Measurements from ENCODE around the gene PDGFA.

PDGFA gene

DNA sequence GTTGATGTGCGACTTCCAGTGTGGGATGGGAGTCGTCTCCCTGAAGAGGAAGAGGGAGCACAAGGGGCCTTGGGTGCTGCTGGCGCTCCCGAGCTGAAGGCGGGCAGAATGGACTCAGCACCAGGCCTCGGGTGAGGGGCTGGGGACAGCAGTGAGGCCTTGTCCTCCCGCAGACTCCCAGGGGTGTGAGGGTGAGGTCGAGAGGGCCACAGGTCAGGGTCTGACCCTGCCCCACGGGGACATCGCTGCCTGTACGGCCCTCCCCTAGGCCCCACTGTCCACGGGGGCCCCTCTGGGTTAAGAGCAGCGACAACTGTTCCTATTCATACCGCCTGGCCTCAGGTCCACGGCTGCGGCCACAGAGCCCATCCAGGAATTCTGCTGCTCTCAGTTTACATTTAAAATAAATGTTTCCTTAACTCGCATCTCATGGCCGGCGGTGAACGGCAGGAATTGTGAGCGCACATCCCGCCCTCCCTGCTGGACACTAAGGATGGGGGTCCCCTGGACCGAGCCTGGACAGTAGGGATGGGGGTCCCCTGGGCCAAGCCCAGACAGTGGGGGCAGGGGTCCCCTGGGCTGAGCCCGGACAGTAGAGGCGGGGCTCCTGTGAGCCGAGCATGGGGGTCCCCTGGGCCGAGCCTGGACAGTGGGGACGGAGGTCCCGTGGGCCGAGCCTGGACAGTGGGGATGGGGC lies 61.7 kb downstream of the PDGFA start:
- DNase-seq, result no peak

DNA sequence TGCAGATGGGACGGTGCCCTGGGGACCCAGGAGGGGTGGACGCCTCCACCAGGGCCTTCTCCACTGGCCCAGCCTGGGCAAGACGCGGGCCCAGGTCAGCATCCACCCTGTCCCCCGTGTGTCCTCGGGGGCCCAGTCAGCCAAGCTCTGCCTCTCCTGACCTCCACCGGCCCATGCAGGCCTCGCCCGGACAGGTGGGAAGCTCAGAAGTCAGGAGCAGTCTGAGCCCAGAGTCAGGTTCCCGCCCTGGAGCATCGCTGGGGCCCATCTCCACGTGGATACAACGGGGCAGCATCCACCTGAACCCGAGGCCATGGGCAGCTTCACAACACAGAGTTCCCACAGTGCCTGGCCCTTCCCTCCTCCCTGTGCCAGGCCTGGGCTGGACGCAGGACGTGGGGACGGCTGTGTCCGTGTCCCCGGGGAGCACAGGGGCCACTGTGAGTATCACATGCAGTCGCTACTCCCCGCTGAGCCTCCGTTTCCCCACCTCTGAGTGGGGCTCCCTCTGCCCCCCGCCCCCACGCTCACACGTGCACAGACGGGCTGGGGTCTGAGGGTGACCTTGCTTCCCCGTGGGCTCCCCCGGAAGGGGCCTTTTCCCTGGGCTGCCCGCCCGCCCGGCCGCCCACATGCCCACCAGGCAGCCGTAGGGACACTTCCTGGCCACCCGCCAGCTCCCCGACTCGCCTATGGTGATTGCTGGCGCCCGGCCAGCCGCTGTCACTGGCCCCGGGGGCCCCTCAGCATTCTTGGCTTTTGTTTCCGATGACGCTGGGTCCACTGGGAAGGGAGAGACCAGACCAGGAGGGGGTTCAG lies 64.3 kb downstream of the PDGFA start:
- DNase-seq, result no peak

DNA sequence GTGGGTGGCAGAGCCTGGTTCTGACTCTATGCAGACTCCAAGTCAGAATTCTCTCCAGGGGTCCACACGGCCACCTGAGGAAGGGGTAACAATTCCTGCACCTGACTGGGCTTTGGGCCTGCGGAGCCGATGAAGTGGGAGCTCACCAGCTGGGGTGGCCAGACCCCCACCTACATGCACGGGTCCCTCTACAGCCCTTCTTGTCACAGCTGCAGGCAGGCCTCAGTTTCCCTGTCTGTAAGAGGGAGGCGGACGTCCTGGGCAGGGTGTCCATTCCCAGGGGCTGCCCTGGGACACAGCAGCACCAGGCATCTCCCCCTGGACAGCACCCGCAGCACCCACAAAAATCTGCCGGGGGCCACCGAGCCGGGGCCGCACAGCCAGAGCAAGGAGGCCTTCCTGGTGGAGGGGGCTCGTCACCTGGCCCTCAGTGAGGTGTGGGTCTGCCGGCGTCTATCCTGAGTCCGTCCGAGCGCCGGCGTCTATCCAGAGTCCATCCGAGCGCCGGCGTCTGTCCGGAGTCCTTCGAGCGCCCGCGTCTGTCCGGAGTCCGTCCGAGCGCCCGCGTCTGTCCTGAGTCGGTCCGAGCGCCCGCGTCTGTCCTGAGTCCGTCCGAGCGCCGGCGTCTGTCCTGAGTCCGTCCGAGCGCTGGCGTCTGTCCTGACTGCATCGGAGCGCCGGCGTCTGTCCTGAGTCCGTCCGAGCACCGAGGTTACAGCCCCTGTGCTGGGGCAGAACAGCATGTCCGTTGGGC lies 65.1 kb downstream of the PDGFA start:
- no peak for DNase-seq

DNA sequence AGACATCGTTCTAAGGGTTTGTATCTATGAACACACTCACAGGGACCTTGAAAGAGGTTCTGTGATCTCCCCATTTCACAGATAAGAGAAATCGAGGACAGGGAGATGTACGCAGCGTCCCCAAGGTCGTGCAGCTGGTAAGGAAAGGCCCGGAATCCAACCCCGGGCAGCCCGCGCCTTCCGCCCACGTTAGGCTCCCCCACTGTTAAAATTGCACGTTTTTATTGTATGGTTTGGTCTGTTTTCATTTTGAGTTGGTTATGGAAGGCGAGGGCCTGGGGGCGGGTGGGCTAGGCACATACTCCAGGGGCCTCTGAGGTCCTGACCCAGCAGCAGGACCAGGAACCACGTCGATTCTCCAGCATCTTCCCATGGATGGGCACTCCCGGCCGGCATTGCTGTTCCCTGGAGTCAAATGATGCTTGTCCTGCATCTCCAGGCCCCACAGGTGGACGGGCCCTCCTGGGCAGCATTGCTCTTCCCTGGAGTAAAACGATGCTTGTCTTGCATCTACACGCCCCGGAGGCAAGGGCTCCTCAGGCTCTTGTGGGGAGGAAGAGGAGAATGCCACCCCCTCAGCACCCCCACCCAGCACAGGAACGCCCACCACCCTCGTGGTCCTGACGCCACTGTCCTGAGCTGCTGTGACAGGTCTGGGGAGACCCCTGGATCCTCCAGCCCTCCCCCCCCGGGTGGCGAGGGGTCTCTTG lies 65.9 kb downstream of the PDGFA start:
- DNase-seq, result no peak

DNA sequence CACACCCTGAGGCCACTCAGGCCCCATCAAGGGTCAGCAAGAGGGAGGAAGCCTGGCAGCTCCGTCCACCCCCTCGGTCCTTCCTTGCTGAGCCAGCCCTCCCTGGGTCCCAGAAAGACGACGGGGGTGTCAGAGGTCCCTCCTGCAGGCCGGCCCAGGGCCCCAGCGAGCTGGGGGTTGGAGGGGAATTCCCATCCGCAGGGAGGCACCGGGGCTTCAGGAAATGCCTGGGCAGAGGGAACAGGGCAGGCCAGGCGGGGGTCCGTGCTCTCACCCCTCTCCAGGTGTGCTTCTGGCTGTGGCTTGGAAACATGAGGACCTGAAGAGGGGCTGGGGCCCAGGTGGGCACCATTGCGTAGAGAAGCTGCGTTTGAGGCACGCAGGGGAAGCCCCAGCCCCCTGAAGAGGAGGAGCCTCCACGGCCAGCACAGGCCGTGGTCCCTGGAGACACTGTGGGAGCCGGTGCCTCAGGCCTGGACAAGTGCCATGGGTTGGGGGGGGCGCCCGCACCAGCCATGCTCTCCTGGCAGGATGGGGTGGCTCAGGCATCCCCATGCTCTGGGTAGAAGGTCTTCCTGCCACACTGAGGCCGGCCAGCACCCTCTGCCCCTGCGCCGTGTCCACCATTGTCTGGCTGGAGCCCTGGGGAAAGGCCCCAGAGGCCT lies 66.7 kb downstream of the PDGFA start:
- no peak for DNase-seq

DNA sequence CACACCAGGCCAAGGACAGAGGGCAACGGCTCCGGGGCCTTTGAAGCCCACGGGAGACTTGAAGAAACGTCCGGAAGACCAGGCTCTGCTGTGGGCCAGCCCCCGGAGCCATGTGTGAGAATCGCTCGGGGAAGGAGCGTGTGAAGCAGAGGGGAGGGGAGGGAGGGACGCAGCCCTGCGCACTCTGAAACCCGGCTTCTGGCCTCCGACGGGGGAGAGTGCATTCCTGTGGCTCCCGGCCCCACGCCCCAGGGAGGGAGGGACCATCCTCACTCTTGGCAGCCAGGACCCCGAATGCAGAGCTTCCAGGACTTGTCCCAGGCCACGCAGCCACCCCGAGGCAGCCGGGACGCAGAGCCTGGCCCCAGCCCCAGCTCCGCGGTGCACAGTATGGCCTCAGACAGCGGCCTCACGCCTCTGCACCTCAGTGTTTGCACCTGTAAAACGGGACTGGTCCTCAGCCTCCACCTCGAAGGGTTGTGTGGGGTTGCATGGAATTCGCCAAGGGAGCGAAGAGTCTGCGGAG lies 67.4 kb downstream of the PDGFA start:
- no peak for DNase-seq

DNA sequence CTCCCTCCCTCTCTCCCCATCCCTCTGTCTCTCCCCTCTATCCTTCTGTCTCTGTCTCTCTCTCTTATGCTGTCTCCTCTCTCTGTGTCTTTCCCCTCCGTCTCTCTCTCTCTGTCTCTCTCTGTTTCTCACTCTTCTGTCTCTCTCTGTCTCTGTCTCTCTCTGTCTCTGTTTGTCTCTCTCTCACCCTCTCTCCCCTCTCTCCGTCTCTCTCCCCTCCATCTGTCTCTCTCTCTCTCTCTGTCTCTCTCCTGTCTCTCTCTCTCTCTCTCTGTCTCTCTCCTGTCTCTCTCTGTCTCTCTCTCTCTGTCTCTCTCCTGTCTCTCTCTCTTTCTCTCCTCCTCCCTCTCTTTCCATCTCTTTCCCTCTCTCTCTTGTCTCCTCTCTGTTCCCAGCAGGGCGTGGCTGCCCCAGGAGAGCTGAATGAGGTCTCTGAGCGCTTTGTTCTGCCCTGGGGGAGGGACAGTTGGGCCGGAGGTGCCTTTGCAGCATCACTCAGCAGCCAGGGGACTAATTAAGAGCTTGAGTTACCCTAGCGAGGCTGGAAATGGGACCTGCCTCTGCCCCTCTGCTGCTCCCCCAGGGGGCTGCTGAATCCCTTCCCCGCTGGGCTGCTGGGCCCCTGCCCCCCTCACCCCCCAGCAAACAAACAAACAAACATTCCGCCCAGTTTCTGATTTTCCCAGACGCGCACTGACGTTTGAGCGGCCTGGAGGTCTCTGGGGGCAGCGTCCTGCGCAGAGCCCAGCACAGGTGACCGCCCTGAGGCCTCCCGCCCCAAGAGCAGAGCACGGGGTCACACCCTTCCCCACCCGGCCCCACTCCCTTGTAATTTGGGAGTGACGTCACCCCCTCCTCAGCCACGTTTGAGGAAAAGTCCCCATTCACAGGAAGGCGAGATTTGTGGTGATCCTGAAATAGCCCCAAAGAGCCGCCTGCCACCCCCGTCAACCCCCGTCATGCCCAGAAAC lies 68.1 kb downstream of the PDGFA start:
- DNase-seq, result no peak

DNA sequence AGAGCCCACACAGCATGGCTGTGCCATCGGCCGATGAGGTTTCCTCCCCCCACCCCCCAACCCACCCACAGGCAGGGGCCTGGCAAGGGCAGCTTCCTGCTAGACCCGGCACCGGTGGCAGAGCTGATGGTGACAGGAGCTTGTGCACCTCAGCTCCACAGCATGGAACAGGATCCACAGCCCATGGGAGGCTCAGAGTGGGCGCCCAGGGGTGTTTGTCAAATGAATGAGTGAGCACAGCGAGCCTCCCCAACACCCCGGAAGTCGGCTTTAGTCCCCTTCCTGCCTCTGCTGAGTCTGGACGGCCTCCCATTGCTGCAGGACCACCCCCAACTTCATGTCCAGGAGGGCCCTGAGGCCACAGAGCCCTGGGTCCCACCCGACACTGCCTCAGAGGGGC lies 68.9 kb downstream of the PDGFA start:
- DNase-seq, result no peak

DNA sequence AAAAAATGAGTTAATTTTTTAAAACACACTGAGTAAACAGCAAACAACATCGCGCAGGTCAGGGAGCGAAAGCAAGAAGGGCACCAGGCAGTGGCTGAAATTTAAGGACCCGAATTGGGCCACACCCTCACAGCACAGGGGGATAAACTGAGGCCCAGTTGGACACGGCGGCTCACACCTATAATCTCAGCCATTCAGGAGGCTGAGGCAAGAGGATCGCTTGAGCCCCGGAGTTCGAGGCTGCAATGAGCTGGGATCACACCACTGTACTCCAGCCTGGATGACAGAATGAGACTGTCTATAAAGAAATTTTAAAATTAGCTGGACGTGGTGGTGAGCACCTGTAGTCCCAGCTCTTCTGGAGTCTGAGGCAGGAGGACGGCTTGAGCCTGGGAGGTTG lies 69.6 kb downstream of the PDGFA start:
- no peak for DNase-seq

DNA sequence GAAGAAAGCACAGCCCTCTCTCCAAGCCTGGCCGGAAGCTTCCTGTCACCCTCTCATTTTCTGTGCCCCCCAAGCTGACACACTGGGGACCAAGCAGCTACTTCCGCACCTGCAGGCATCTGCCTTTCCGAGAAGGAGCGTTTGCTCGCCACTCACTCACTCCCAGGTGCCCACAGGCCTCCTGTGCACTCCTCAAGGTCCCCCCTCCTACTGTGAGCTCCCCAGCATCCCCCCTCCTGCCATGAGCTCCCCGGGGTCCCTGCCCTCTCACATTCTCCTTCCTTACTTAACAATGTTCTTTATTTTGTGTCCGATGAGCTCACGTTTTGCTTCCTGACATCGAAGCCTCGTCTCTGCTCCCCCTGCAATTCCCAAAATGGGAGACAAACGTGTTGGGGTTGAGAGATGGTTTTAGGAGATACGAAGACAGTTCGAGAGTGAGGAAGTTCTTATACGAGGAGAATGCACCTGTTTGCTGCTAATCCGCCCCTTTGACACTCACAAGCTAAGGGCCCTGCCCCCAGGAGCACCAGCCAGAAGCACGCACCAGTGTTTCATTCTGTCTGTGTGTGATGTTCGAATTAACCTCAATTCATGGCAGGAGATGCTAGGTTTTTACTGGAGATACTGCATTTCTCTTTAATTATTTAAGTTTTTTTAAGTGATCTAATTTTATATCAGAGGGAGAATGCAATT lies 70.2 kb downstream of the PDGFA start:
- DNase-seq, result no peak

DNA sequence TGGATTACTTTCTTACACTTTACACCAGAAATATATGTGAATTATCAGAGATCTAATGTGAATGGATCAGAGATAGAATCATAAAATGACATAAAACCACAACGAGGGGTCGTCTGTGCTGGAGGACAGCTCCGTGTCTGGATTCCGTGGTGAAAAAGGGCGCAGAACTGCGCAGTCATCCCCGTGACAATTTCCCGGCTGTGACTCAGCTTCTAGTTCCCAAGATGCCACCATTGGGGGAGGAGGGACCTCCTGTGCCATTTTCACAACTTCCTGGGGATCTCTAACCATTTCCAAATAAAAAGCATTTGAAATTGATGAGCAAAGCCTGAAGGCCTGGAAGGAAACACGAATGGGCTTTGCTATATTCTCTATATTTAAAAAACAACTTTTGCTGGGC lies 72.1 kb downstream of the PDGFA start:
- no peak for DNase-seq

Data from NCI-H774 (cell line).